NCI-H510A (cell line): ENCODE results near the gene COX4I2.
"Not testable (repeated sequence)": the region's sequence is repeated elsewhere in the genome, so short reads cannot be mapped to it uniquely, and the experiment has no call there.

Experiments
- DNase-seq: peaks from one replicate; lab custom pipeline; 2025; lab: John Stamatoyannopoulos, UW

The COX4I2 gene

GRCh38 chr20:31654534-31654933, 16.8 kb downstream of the COX4I2 start:
- no peak for DNase-seq

- peak; percentile 77 for DNase-seq
Observed at GRCh38 chr20:31661625-31662371, 24.1 kb downstream of the COX4I2 start.

GRCh38 chr20:31662372-31662854, 24.7 kb downstream of the COX4I2 start:
- DNase-seq, result no peak

- no peak for DNase-seq
Observed at GRCh38 chr20:31663524-31663837, 25.8 kb downstream of the COX4I2 start.

GRCh38 chr20:31663838-31664695, 26.4 kb downstream of the COX4I2 start:
- DNase-seq, result peak; percentile 71

- DNase-seq, result no peak
Observed at GRCh38 chr20:31664696-31665354, 27.1 kb downstream of the COX4I2 start.

- no peak for DNase-seq
Observed at GRCh38 chr20:31665753-31666152, 28.0 kb downstream of the COX4I2 start.

- no peak for DNase-seq
Observed at GRCh38 chr20:31666258-31667042, 28.7 kb downstream of the COX4I2 start.

- DNase-seq, result no peak
Observed at GRCh38 chr20:31667315-31668285, 29.9 kb downstream of the COX4I2 start.

GRCh38 chr20:31668944-31669343, 31.2 kb downstream of the COX4I2 start:
- DNase-seq, result not testable (repeated sequence)

- no peak for DNase-seq
Observed at GRCh38 chr20:31669876-31670275, 32.2 kb downstream of the COX4I2 start.

- DNase-seq, result peak; percentile 32
Observed at GRCh38 chr20:31670371-31671228, 32.9 kb downstream of the COX4I2 start.

GRCh38 chr20:31671324-31671723, 33.6 kb downstream of the COX4I2 start:
- no peak for DNase-seq

GRCh38 chr20:31673435-31673834, 35.7 kb downstream of the COX4I2 start:
- no peak for DNase-seq

GRCh38 chr20:31673943-31674463, 36.3 kb downstream of the COX4I2 start:
- DNase-seq, result no peak

- no peak for DNase-seq
Observed at GRCh38 chr20:31674895-31675827, 37.4 kb downstream of the COX4I2 start.

GRCh38 chr20:31675828-31676608, 38.3 kb downstream of the COX4I2 start:
- no peak for DNase-seq

GRCh38 chr20:31676609-31676989, 38.9 kb downstream of the COX4I2 start:
- DNase-seq, result no peak
